Skeletal muscle cell (primary cell): ENCODE data around the gene DNMT3B.
"Not testable (repeated sequence)": the region's sequence is repeated elsewhere in the genome, so short reads cannot be mapped to it uniquely, and the experiment has no call there.

ENCODE experiments used
- DNase-seq: peaks from one replicate; pipeline ENCODE4 v3.0.0-alpha.2; 2010; ENCODE audit warnings: low read depth
- H3K4me3 ChIP-seq: 2 replicates; pipeline ENCODE4 v1.5.1; 2011; ENCODE audit warnings: low read depth, mild to moderate bottlenecking, control low read depth, low read length, moderate library complexity

DNMT3B gene

DNA sequence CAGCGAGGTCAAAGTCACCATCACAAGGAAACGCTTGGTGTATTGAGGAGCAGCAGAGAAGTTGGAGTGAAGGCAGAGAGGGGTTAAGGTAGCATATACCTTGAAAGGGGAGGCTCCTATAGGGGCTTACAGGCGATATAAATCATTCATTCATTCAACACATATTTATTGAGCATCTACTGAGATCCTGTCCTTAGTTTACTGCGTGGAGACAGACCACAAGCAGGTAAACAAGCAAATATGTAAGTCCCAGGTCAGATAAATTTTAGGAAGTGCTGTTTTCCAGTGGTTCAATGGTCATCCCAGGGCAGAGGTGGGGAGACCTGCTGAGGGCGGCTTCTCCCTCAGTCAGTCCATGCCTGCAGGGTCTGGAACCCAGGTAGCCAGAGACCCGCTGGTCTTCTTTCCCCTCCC lies 761 bp upstream of the DNMT3B start:
- DNase-seq = no peak
- peak overlapping the region; percentile 80 for H3K4me3 ChIP-seq

DNA sequence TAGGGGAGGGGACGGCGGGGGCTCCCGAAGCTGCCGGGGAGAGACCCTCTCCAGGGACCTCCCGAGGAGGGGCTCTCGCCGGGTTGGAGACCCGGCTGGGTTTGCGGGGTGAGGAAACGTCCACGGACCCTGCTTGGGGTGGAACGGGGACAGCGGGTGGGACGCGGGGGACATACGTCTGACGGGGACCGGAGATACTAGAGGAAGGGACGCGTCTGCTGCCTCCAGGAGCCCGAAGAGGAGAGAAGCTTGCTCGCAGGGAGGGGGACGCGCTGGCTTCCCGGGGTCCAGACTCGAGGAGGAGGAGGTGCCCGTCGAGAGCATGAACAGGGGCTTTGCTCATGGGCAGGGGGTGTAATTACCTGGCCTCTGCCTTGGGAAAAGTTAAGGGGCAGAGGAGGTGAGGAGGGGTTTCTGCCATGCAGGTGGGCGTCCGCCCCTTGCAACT lies 593 bp downstream of the DNMT3B start:
- H3K4me3 ChIP-seq = peak overlapping the region; percentile 80
- no peak for DNase-seq

DNA sequence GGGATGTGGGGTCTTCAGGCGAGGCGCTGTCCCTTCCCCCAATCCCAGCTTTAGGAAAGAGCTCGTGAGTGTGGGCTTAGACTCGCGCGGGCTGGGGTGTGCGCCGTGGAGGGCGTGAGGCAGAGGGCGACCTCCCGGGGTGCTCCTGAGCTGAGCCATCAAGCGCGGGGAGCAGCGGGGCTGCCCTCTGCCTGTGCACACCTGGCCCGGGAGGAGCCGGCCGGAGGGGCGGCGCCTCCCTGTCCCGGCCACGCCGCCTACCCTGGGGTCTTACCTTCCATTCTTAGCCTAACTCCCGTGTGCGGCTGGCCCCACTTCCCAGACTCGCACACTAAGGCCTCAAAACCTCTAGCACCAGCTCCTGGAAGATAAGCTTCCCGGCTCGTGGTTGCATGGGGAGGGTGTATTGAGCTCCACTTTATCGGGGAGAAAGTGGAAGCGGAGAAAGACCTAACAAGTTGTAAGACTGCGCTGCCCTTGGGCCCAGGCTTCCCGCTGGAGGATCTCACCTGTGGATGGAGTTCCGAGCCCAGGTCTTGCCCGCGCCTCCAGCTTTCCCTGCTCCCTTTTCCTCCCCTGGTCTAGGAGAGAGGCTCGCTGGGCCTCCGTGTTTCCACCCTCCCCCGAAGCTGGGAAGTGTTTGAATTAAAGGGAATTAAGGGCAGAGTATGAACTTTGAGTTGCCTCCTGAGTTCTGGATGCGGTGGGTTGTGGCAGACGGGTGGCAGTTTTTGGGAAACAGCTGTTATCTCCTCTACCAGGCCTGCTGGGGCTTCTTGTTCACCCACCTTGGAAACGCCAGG lies 1.2 kb downstream of the DNMT3B start:
- DNase-seq = no peak
- peak overlapping the region; percentile 80 for H3K4me3 ChIP-seq

DNA sequence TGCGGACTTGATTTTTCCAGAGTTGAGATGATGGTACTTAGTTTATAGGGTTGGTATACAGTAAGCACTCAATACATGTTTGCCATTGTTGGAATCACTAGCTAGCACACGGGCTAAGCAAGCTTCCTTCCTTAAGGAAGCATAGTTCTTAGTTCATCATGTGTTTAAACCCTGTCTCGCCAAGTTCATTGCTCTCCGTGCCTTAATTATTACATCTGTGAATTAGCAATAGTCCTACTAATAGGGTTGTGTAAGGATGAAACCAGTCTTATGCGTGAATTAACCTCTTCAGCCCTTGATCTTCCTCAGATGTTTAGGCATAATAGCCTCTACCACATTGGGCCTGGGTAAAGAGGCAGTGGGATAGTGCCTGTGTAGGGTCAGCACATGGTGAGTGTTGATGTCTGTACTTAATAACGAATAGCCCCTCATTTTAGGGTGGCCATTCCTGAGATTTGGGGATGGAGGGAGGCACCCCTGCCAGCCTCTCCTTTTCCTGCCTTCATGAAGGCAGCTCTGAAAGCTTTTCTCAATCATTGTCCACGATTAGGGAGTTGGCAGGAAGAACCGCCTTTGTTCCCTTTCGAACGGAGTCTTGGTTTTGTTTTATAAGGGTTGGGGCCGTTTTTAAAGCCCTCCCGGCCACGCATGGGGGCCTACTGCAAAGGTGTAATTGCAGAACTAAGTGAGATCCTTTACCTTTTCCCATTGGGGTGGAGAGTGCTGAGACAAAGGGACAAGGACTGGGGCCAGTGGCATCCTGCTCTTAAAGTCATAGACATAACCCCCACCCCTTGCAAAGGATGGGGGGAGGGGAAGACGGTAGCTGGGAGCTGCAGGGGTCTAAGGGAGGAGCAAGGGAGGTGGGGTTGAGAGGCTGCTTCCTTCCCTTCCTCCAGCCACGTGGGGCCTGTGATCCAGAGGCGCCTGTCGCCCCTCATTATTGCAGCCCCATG lies 2.1 kb downstream of the DNMT3B start:
- DNase-seq = no peak
- H3K4me3 ChIP-seq = no peak overlapping the region

DNA sequence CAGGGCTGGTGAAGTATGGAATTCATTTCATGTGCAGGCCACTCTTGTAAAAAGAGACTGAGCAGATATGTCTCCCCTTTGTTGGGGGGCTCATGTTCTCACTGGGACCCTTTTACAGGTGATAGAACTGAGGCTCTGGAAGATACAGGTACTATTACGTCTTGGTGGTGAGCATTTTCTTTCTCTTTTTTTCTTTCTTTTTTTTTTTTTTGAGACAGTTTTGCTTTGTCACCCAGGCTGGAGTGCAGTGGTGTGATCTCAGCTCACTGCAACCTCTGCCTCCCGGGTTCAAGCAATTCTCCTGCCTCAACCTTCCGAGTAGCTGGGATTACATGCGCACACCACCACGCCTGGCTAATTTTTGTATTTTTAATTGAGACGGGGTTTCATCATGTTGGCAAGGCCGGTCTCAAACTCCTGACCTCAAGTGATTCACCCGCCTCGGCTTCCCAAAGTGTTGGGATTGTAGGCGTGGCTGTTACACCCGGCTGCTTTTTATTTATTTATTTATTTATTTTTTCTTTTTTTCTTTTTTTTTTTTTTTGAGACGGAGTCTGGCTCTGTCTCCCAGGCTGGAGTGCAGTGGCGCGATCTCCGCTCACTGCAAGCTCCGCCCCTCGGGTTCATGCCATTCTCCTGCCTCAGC lies 3.2 kb downstream of the DNMT3B start:
- not testable (repeated sequence) for DNase-seq, H3K4me3 ChIP-seq

DNA sequence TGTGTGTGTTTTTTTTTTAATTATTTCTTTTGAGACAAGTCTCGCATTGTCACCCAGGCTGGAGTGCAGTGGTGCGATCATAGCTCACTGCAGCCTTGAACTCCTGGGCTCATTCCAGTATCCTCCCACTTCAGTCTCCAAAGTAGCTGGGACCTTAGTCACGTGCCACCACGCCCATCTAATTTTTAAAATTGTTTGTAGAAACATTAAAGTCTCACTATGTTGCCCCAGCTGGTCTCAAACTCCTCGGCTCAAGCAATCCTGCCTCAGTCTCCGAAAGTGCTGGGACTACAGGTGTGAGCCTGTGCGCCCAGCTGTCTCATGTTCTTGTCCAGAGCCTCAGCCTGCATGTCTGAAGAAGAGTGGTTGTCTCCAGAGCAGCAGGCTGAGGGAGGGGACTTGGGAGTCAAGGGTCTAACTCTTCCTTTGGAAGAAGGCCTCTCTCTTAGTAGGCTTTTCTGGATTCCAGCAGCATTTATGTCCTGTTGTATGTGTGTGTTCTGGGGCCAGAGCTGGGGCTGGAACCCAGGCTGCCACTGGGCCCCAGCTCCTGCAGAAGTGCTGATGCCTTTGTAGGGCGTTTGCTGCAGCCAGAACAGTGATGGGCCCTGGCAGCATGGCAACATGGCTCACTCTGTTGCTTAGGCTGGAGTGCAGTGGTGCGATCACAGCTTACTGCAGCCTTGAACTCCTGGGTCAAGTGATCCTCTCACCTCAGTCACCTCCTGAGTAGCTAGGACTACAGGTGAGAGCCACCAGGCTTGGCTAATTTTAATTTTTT lies 5.4 kb downstream of the DNMT3B start:
- no peak overlapping the region for H3K4me3 ChIP-seq
- DNase-seq = no peak

DNA sequence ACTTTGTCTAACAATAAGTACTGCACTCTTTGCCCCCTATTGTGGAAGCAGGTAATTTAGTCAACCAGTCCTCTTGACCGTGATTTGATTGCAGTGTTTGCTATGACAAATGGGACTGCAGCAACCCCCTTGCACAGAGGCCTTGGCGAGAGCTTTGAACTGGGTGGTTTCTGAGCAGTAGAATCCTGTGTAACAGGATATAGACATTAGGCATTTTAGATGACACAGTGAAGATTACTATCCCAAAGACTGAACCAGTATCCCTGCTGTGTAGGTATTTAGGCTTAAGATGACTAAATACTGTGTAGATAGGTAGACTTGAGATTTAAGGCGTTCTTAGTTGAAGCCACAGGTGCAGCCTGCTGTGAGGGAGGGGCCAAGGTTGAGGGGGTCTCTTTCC lies 9.9 kb downstream of the DNMT3B start:
- no peak for DNase-seq

DNA sequence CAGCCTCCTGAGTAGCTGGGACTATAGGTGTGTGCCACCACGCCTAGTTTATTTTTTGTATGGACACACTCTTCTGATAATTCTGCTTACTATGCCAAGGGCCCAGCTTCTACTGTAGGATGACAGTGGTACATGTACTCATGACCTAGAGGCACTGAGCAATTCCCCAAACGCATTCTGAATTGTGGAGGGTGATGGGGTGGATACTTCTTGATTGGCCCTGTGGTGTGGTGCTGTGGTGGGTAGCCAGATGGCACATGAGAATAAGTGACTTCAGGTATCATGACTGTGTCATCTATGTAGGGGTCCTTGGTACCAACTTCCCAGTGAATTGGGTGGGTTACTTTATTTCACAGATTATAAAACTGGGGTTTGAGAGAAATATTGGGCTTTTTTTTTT lies 11.0 kb downstream of the DNMT3B start:
- no peak overlapping the region for H3K4me3 ChIP-seq
- no peak for DNase-seq

More for the DNA sequence above, 9.9 kb downstream of the DNMT3B start:
- no peak overlapping the region for H3K4me3 ChIP-seq

DNA sequence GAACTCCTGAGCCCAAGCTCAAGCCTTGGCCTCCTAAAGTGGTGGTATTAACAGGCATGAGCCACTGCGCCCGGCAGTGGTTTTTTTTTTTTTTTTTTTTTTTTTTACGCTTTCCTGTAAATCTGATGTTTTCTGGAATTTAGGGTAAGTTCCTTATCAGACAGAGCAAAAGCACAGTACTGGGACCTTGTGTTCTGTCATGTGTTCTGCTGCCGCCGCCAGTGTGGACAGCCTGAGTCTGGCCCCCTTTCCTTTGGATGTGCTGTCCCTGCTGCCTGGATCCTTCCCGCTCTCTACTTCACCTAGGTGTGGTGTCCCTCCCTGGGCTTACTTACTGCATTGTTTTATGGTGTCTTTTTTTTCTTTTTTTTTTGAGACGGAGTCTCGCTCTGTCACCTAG lies 11.7 kb downstream of the DNMT3B start:
- DNase-seq = no peak
- no peak overlapping the region for H3K4me3 ChIP-seq

DNA sequence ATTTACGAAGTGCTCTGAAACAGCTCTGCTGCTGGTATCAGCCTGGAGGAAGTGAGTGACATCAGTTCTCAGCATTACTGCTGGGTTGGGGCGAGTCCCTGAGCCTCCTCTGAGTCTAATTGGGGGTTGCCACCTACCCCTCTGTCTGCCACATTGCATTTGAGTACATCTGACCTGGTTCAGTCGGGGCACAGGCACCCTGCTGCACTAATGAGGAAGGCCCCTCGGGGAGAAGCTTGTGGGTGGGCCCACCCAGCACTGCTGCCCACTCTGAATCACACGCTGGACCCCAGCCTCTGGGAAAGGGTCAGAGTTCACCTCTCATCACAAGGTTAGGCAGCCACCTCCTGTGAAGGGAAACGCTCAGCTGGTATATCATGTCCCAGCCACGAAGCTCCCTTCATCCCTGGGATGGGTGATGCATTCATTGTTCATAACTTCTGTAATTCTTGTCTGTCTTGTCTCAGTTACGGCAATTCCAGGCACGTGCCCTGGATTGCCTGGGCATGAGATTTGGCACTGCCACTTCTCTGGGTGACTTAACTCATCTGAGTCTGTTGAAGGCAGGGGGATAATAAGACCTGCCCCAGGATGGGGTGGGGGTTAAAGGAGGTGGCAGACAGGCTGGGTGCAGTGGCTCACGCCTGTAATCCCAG lies 13.3 kb downstream of the DNMT3B start:
- no peak for DNase-seq
- no peak overlapping the region for H3K4me3 ChIP-seq

DNA sequence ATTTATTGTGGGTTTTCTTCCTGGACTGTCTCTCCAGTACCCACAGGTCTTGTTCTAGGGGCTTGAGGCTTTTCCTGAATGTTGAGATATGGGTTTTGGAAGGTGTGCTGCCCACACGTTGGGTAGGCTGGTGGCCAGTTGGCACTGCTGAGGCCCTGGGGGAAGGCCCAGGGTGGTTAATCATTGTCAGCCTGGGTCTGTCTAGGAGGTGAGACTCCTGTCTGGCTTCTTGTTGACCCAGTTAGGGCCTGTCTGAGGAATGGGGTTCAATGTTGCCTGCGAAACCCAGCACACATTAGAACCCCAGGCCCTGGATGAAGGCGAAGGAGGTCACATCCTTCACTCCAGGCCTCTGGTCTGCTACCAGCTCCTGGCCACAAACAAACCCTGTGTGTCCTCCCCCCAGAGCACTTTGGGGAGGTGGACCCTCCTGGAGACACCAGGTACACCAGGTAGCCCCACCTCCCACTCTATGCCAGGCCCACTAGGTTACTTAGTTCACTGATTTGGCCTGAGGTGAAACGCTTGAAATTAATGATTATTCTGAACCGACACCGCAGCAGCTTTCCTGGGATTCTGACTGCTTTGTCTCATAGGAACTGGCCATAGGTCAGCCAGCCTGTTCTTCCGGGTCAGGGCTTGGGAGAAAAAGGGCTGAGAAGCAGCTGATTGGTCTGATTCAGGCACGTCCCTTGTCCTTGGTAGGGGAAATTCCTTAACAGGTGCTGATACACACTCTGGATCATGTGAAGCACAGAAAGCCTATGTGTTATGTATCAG lies 15.2 kb downstream of the DNMT3B start:
- no peak overlapping the region for H3K4me3 ChIP-seq
- DNase-seq = no peak

DNA sequence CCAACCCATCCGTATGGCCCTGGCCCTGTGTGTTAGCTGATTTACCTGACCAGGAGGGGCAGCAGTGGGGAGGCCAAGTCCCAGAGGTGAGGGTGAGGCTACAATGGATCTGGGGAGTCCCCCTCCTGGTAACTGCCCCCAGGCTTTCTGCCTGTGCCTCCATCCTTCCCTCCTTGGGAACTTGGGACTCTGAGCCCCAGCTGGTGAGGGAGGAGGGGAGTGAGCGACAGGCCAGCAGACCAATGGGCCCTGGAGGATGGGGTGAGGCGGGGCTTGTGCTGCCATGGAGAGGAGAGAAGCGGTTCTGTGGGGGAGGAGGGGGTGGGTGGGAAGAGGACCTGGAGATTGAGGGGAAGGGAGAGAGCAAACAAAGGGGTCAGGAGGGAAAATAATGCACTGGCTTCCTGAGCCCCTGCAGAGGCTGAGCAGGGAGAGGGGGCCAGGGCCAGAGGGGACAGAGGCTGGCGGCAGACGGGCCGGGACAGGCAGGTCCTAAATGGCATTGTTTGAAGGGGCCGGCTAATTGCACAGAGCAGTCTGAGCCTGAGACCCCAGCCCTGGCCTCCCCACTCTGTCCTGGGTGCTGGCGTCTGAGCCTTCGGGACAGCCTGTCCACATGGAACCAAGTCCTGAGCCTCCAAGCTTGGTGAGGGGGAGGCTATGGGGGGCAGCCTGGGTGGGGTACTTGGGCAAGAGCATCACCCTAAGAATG lies 17.5 kb downstream of the DNMT3B start:
- no peak for DNase-seq
- no peak overlapping the region for H3K4me3 ChIP-seq

DNA sequence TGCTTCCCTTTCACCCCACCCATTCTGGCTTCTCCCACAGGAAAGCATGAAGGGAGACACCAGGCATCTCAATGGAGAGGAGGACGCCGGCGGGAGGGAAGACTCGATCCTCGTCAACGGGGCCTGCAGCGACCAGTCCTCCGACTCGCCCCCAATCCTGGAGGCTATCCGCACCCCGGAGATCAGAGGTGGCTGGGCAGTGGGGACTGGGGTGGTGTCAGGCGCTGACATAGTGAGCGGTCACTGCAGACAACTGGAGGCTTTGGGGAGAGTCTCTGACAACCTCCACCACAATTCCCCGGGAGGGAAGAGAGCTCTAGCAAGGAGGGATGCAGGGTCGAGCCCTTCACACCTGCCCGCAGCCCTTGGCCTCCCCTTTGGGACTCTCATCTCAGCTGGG lies 18.1 kb downstream of the DNMT3B start:
- no peak for DNase-seq
- H3K4me3 ChIP-seq = no peak overlapping the region

DNA sequence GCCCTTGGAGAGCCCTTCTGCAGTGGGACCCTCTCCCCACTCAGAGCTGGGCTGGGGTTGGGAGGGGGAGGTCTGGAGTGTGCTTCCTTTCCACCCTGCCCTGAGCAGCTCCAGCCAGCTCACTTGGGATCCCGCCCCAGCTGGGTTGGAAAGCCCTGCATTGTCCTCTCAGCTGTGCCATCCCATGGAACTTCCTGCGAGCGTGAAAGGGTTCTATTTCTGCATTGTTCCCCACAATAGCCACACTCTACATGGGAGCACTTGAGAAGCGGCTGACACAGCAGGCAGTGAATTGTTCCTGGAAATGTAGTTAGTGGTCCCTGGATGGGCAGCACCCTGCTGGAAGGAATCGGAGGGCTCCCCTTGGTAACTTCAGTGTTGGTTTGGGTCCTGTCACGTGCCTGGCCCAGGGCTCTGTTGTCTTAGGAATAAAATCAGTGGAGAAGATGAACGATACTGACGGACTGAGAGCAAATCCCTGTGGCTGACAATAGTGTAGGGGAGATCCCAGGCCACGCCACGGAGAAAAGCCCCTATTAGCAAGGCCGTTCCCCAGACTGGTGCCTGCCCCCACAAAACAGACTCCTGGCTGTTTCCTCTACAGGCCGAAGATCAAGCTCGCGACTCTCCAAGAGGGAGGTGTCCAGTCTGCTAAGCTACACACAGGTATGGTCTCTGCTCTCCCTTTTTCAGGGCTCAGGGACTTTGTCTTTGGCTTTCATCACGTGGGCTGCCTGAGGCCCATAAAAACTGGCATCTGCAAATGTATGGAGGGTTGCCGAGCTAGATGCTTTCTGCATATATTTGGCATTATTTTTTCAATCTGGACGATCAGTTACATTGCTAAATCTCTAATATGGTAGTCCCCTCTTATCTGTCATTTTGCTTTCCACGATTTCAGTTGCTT lies 18.8 kb downstream of the DNMT3B start:
- H3K4me3 ChIP-seq = no peak overlapping the region
- DNase-seq = no peak

DNA sequence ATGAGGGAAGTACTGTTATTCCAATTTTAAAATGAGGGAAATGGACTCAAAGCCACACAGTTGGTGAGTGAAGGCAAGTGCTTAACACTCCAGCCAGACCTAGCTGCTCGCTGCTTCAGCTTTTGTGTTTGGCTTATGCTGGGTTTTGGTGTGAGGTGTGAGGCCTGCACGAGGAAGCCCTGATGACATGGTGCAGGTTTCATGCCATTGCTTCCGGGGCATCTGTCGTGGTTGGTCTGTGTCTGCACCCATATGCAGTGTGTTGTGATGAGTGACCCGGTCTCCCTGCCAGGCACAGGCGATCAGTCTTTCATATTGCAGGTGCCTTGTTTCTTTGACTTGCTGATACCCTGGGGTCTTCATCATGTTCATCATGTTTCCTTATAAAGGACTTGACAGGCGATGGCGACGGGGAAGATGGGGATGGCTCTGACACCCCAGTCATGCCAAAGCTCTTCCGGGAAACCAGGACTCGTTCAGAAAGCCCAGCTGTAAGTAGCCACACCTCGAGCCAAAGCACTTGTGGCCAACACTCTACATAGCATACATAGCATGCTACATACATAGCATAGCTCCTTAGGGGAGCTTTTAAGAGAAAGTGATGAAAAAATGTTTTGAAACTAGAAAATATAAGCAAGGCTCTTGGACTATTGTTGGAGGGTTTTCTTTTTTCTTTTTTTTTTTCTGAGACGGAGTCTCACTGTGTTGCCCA lies 22.3 kb downstream of the DNMT3B start:
- H3K4me3 ChIP-seq = no peak overlapping the region
- no peak for DNase-seq
